ENCODE measurements around the gene HYAL3. TPM values are rescaled to one million over a fixed set of nuclear protein-coding genes. Genes with fewer than 3 reads are reported as not detected.

The HYAL3 gene
- total RNA-seq, 2 experiments from 2014 or later, result 3.0 to 3.2 TPM

GRCh38 chr3:50302095-50303012 is 3.1 kb upstream of the HYAL3 start:
- Histone ChIP-seq H3K27me3 (ENCODE audit: control insufficient read depth in 1 of 2, insufficient read depth in 2 of 2, low read length in 2 of 2) (no peaks in the 10 kb centered on the region), H3K4me3 (ENCODE audit: low read length) (no peak overlapping the region), H3K36me3 (ENCODE audit: insufficient read depth, low read length) (no peaks in the 10 kb centered on the region), H3K9me3 (ENCODE audit: control insufficient read depth in 1 of 2, insufficient read depth in 1 of 2, low read length in 2 of 2) (no peaks in the 10 kb centered on the region), H3K4me1 (ENCODE audit: insufficient read depth, low read length) (peaks cover 30% of the 10 kb centered on the region), H3K27ac (ENCODE audit: low read depth in 1 of 2, low read length in 2 of 2) (no peak overlapping the region)
- TF ChIP-seq CTCF (IDR thresholded peaks at IDR 0.05), result no peak
- peak overlapping the region; percentile 39 for H3K4me3 Mint-ChIP-seq
- H3K27ac Mint-ChIP-seq, result no peak overlapping the region
- ATAC-seq (ENCODE audit: poor library complexity) (no peak), DNase-seq (peak in 1 of 14 experiments; percentile 35)
- intact Hi-C loops (cut with DNase I, micrococcal nuclease), result loop anchor here in 1 of 2 experiments (1.0 kb wide), 1 partner anchor 17 kb away; no protein-coding TSS in a partner anchor
- no peaks in the 10 kb centered on the region for H3K27me3 Mint-ChIP-seq
- CTCF ChIA-PET, result no interaction called here
- peaks cover 30% of the 10 kb centered on the region for H3K4me1 Mint-ChIP-seq (ENCODE audit: low read depth)
- peaks cover 7% of the 10 kb centered on the region for H3K36me3 Mint-ChIP-seq (ENCODE audit: low read depth)
- H3K9me3 Mint-ChIP-seq, result no peaks in the 10 kb centered on the region
- POLR2A ChIA-PET, result interaction anchor here (1.4 kb wide), 1 partner anchor 19 kb away, joined by 4 read pairs; no protein-coding TSS in a partner anchor

GRCh38 chr3:50300681-50301254 is 1.6 kb upstream of the HYAL3 start:
- POLR2A ChIA-PET, result no interaction called here
- Mint-ChIP-seq H3K27me3 (no peaks in the 10 kb centered on the region), H3K36me3 (ENCODE audit: low read depth) (peaks cover 7% of the 10 kb centered on the region), H3K4me1 (ENCODE audit: low read depth) (peaks cover 30% of the 10 kb centered on the region), H3K4me3 (peak overlapping the region; percentile 38), H3K9me3 (no peaks in the 10 kb centered on the region), H3K27ac (peak overlapping the region; percentile 99)
- Histone ChIP-seq H3K27ac (ENCODE audit: low read depth in 1 of 2, low read length in 2 of 2) (no peak overlapping the region), H3K4me1 (ENCODE audit: insufficient read depth, low read length) (peaks cover 31% of the 10 kb centered on the region), H3K36me3 (ENCODE audit: insufficient read depth, low read length) (no peaks in the 10 kb centered on the region), H3K27me3 (ENCODE audit: control insufficient read depth in 1 of 2, insufficient read depth in 2 of 2, low read length in 2 of 2) (no peaks in the 10 kb centered on the region), H3K4me3 (ENCODE audit: low read length) (no peak overlapping the region), H3K9me3 (ENCODE audit: control insufficient read depth in 1 of 2, insufficient read depth in 1 of 2, low read length in 2 of 2) (no peaks in the 10 kb centered on the region)
- ATAC-seq (ENCODE audit: poor library complexity) (no peak), DNase-seq (no peak)
- TF ChIP-seq CTCF (IDR thresholded peaks at IDR 0.05), result no peak
- intact Hi-C loops (cut with DNase I, micrococcal nuclease), result no loop called here
- CTCF ChIA-PET, result interaction anchor here (0.7 to 2.9 kb wide), 2 partner anchors 24 to 1916 kb away, joined by 3 to 18 read pairs; no protein-coding TSS in a partner anchor

GRCh38 chr3:50299929-50300680 is 900 bp upstream of the HYAL3 start:
- H3K4me1 ChIP-seq (ENCODE audit: insufficient read depth, low read length), result peaks cover 31% of the 10 kb centered on the region
- ATAC-seq (ENCODE audit: poor library complexity) (no peak), DNase-seq (peak in 3 of 14 experiments; percentile 28 to 65 (median 55))
- Mint-ChIP-seq H3K27me3 (no peaks in the 10 kb centered on the region), H3K4me3 (peak overlapping the region; percentile 99), H3K9me3 (no peaks in the 10 kb centered on the region), H3K4me1 (ENCODE audit: low read depth) (peaks cover 30% of the 10 kb centered on the region), H3K36me3 (ENCODE audit: low read depth) (peaks cover 7% of the 10 kb centered on the region), H3K27ac (peak overlapping the region; percentile 99)
- intact Hi-C loops (cut with DNase I, micrococcal nuclease), result loop anchor here (1.0 to 5.0 kb wide), 6 partner anchors 21 to 888 kb away; partner anchors contain the start of genes GNAI2 (in 1 of the 2), RHOA (in 1 of the 2), TCTA (in 1 of the 2) and TMEM115 (in 1 of the 2)
- no peak for TF ChIP-seq CTCF (IDR thresholded peaks at IDR 0.05)
- ChIA-PET POLR2A (interaction anchor here (0.9 to 3.4 kb wide), 19 partner anchors 15 to 371 kb away, joined by 3 to 54 read pairs (median 9); partner anchors contain the start of genes CYB561D2, GNAI2, MON1A and NPRL2), CTCF (interaction anchor here (0.8 to 2.9 kb wide), 9 partner anchors 22 to 291 kb away, joined by 3 to 18 read pairs (median 7); partner anchors contain the start of gene TMEM115)
- H3K27ac ChIP-seq (ENCODE audit: low read depth in 1 of 2, low read length in 2 of 2), result peak overlapping the region; percentile 89 to 94
- no peaks in the 10 kb centered on the region for H3K27me3 ChIP-seq (ENCODE audit: control insufficient read depth in 1 of 2, insufficient read depth in 2 of 2, low read length in 2 of 2)
- H3K4me3 ChIP-seq (ENCODE audit: low read length), result peak overlapping the region; percentile 82
- H3K36me3 ChIP-seq (ENCODE audit: insufficient read depth, low read length), result no peaks in the 10 kb centered on the region
- no peaks in the 10 kb centered on the region for H3K9me3 ChIP-seq (ENCODE audit: control insufficient read depth in 1 of 2, insufficient read depth in 1 of 2, low read length in 2 of 2)
